DOHH2 (cell line): ENCODE data around the gene SLC12A6.

ENCODE experiments used
- H3F3A ChIP-seq: fragments of 200-600 bp; sonication (generic), shearing (Covaris generic); 2 replicates; pipeline ENCODE4 v1.6.0; 2016; ENCODE audit warnings: antibody characterized with exemption, mild to moderate bottlenecking; ENCODE audit not compliant: control insufficient read depth, insufficient read depth
- H3K27ac ChIP-seq: fragments of 200-600 bp; sonication (generic); 2 replicates; pipeline ENCODE4 v1.5.1; 2014; ENCODE audit warnings: low read depth, mild to moderate bottlenecking, low read length, moderate library complexity
- H3K27me3 ChIP-seq: fragments of 200-600 bp; sonication (generic); 2 replicates; pipeline ENCODE4 v1.6.1; 2014; ENCODE audit warnings: mild to moderate bottlenecking, low read length, mixed read lengths; ENCODE audit not compliant: control insufficient read depth
- H3K36me3 ChIP-seq: fragments of 200-600 bp; sonication (generic); 2 replicates; pipeline ENCODE4 v1.6.1; 2014; ENCODE audit warnings: mild to moderate bottlenecking, low read length, moderate library complexity, mixed read lengths; ENCODE audit not compliant: control insufficient read depth
- H3K4me1 ChIP-seq: fragments of 200-600 bp; sonication (generic); 2 replicates; pipeline ENCODE4 v1.6.1; 2014; ENCODE audit warnings: mild to moderate bottlenecking, low read length, mixed read lengths; ENCODE audit not compliant: control insufficient read depth
- H3K4me2 ChIP-seq: fragments of 200-600 bp; sonication (generic); 2 replicates; pipeline ENCODE4 v1.6.0; 2014; ENCODE audit warnings: mild to moderate bottlenecking, low read length, moderate library complexity
- H3K4me3 ChIP-seq: fragments of 200-600 bp; sonication (generic); 2 replicates; pipeline ENCODE4 v1.5.1; 2014; ENCODE audit warnings: mild to moderate bottlenecking, low read length, mixed read lengths
- H3K79me2 ChIP-seq: fragments of 200-600 bp; sonication (generic); 2 replicates; pipeline ENCODE4 v1.6.1; 2014; ENCODE audit warnings: mild to moderate bottlenecking, low read length, mixed read lengths; ENCODE audit not compliant: control insufficient read depth
- H3K9me2 ChIP-seq: fragments of 200-600 bp; sonication (generic); replicated peaks from 2 replicates; pipeline ENCODE4 v1.6.1; 2014; ENCODE audit warnings: mild to moderate bottlenecking, low read length, mixed read lengths; ENCODE audit not compliant: control insufficient read depth
- H3K9me3 ChIP-seq: fragments of 200-600 bp; sonication (generic); 2 replicates; pipeline ENCODE4 v1.6.1; 2014; ENCODE audit warnings: antibody characterized with exemption, low read length, mixed read lengths; ENCODE audit not compliant: control insufficient read depth, insufficient read depth
- H4K20me1 ChIP-seq: fragments of 200-600 bp; sonication (generic); 2 replicates; pipeline ENCODE4 v1.6.0; 2014; ENCODE audit warnings: low read depth, mild to moderate bottlenecking, antibody characterized with exemption, low read length, moderate library complexity; ENCODE audit not compliant: control insufficient read depth, insufficient read depth
- CTCF ChIP-seq: fragments of 200-600 bp; sonication (generic); IDR thresholded peaks from one replicate; pipeline ENCODE4 v1.5.1; 2014; ENCODE audit warnings: antibody characterized with exemption, mild to moderate bottlenecking, low read depth, low read length; ENCODE audit not compliant: poor library complexity, severe bottlenecking
- EZH2phosphoT487 ChIP-seq: fragments of 200-600 bp; sonication (generic); IDR thresholded peaks from 2 replicates; pipeline ENCODE4 v1.6.1; 2017; ENCODE audit warnings: borderline replicate concordance, mild to moderate bottlenecking, antibody characterized with exemption, low read length, moderate library complexity, mixed read lengths

SLC12A6 gene

GRCh38 chr15:34365836-34366235 lies 28.3 kb upstream of the SLC12A6 start:
- Histone ChIP-seq H3K4me1 (peaks cover 44% of the 10 kb centered on the region), H3K27ac (0 out of 2 replicates have a peak overlapping the region, but pooled peaks have one; percentile 50), H3K4me2 (peak overlapping the region; percentile 97), H3K79me2 (peaks cover 23% of the 10 kb centered on the region), H3K4me3 (peak overlapping the region; percentile 87), H3K27me3 (no peaks in the 10 kb centered on the region), H3K9me3 (no peaks in the 10 kb centered on the region), H3K9me2 (no peaks in the 10 kb centered on the region), H4K20me1 (0 out of 2 replicates have a peak, but pooled peaks cover 4% of the 10 kb centered on the region), H3K36me3 (peaks cover 32% of the 10 kb centered on the region), H3F3A (peaks cover 18% of the 10 kb centered on the region)
- TF ChIP-seq CTCF = no peak
- TF ChIP-seq EZH2phosphoT487 = no peak

GRCh38 chr15:34365091-34365825 lies 27.7 kb upstream of the SLC12A6 start:
- TF ChIP-seq CTCF = no peak
- no peak for TF ChIP-seq EZH2phosphoT487
- Histone ChIP-seq H3K9me3 (no peaks in the 10 kb centered on the region), H3K79me2 (peaks cover 23% of the 10 kb centered on the region), H3K4me3 (peak overlapping the region; percentile 87), H3K4me2 (peak overlapping the region; percentile 97), H3K27me3 (no peaks in the 10 kb centered on the region), H3K36me3 (peaks cover 38% of the 10 kb centered on the region), H3F3A (peaks cover 16% of the 10 kb centered on the region), H3K27ac (no peak overlapping the region), H4K20me1 (0 out of 2 replicates have a peak, but pooled peaks cover 4% of the 10 kb centered on the region), H3K9me2 (no peaks in the 10 kb centered on the region), H3K4me1 (peaks cover 38% of the 10 kb centered on the region)

GRCh38 chr15:34364041-34364440 lies 26.5 kb upstream of the SLC12A6 start:
- Histone ChIP-seq H3K4me3 (no peak overlapping the region), H3K4me1 (peaks cover 26% of the 10 kb centered on the region), H3K27ac (no peak overlapping the region), H3K36me3 (peaks cover 40% of the 10 kb centered on the region), H3K27me3 (no peaks in the 10 kb centered on the region), H3K9me2 (no peaks in the 10 kb centered on the region), H3F3A (peaks cover 4% of the 10 kb centered on the region; the same call in 1 of the 2 replicates), H3K9me3 (no peaks in the 10 kb centered on the region), H3K4me2 (no peak overlapping the region), H4K20me1 (0 out of 2 replicates have a peak, but pooled peaks cover 4% of the 10 kb centered on the region), H3K79me2 (peaks cover 23% of the 10 kb centered on the region)
- TF ChIP-seq EZH2phosphoT487 = no peak
- TF ChIP-seq CTCF = no peak
